NT2/D1 (cell line): Measurements from ENCODE around the gene TMEM151A.

Experiments used
- DNase-seq: peaks from one replicate; pipeline ENCODE4 v3.0.0-alpha.2; 2011; ENCODE audit warnings: low read depth, low spot score
- H3K27me3 ChIP-seq: 2 replicates; pipeline ENCODE4 v1.6.0; 2011; ENCODE audit warnings: mild to moderate bottlenecking; ENCODE audit not compliant: insufficient read length, insufficient read depth
- H3K36me3 ChIP-seq: 2 replicates; pipeline ENCODE4 v1.6.1; 2011; ENCODE audit warnings: mild to moderate bottlenecking, low read length, mixed read lengths; ENCODE audit not compliant: insufficient read depth, insufficient read length
- H3K4me1 ChIP-seq: 2 replicates; pipeline ENCODE4 v1.5.1; 2011; ENCODE audit not compliant: insufficient read depth, insufficient read length
- H3K4me3 ChIP-seq: 2 replicates; pipeline ENCODE4 v1.5.1; 2011; ENCODE audit warnings: low read depth; ENCODE audit not compliant: insufficient read length
- H3K9ac ChIP-seq: 2 replicates; pipeline ENCODE4 v1.6.0; 2011; ENCODE audit warnings: low read depth; ENCODE audit not compliant: insufficient read length
- H3K9me3 ChIP-seq: 2 replicates; pipeline ENCODE4 v1.5.1; 2011; ENCODE audit warnings: mild to moderate bottlenecking, low read length; ENCODE audit not compliant: insufficient read depth
- SUZ12 ChIP-seq: IDR thresholded peaks from 2 replicates; pipeline ENCODE4 v1.6.1; 2011; ENCODE audit not compliant: insufficient read length, insufficient read depth; ENCODE audit errors: extremely low read depth
- YY1 ChIP-seq: IDR thresholded peaks from 2 replicates; pipeline ENCODE4 v1.6.1; 2011; ENCODE audit not compliant: insufficient read length, insufficient read depth
- ZNF274 ChIP-seq: IDR thresholded peaks from 2 replicates; pipeline ENCODE4 v1.6.1; 2011; ENCODE audit warnings: mild to moderate bottlenecking, low read depth, low read length

Gene TMEM151A

GRCh38 chr11:66267379-66268243 lies 24.1 kb upstream of the TMEM151A start:
- Histone ChIP-seq H3K4me3 (peak overlapping the region; percentile 60), H3K9me3 (no peaks in the 10 kb centered on the region), H3K4me1 (peaks cover 13% of the 10 kb centered on the region), H3K36me3 (peaks cover 69% of the 10 kb centered on the region), H3K27me3 (no peaks in the 10 kb centered on the region), H3K9ac (peak overlapping the region; percentile 61)
- DNase-seq = peak; percentile 61
- TF ChIP-seq SUZ12 = no peak
- no peak for TF ChIP-seq ZNF274
- TF ChIP-seq YY1 = no peak

GRCh38 chr11:66268244-66268951 lies 23.3 kb upstream of the TMEM151A start, which contains the start of gene RAB1B:
Gene RAB1B, plus strand, starts transcription at chr11:66268639. Its CDS starts 41 bp downstream, at chr11:66268680.
- Histone ChIP-seq H3K9me3 (no peaks in the 10 kb centered on the region), H3K4me3 (peak within 1 kb of the TSS; percentile 84), H3K9ac (peak within 1 kb of the TSS; percentile 89), H3K4me1 (peaks cover 13% of the 10 kb centered on the region), H3K27me3 (no peaks in the 10 kb centered on the region), H3K36me3 (peaks cover 69% of the 10 kb centered on the region)
- peak; percentile 100 for DNase-seq
- TF ChIP-seq ZNF274 (no peak), YY1 (peak; percentile 74)

GRCh38 chr11:66268952-66269905 lies 22.5 kb upstream of the TMEM151A start:
- peaks cover 13% of the 10 kb centered on the region for H3K4me1 ChIP-seq
- H3K4me3 ChIP-seq = peak overlapping the region; percentile 84
- peak overlapping the region; percentile 89 for H3K9ac ChIP-seq
- no peaks in the 10 kb centered on the region for H3K9me3 ChIP-seq
- H3K27me3 ChIP-seq = no peaks in the 10 kb centered on the region
- TF ChIP-seq YY1 = no peak
- TF ChIP-seq ZNF274 = no peak
- no peak for TF ChIP-seq SUZ12
- DNase-seq = no peak
- H3K36me3 ChIP-seq = peaks cover 69% of the 10 kb centered on the region

- Histone ChIP-seq H3K27me3 (no peaks in the 10 kb centered on the region), H3K4me1 (peaks cover 6% of the 10 kb centered on the region), H3K9ac (no peak overlapping the region), H3K9me3 (no peaks in the 10 kb centered on the region), H3K36me3 (peaks cover 65% of the 10 kb centered on the region), H3K4me3 (no peak overlapping the region)
- no peak for DNase-seq
- no peak for TF ChIP-seq ZNF274
- TF ChIP-seq SUZ12 = no peak
- TF ChIP-seq YY1 = no peak
These were observed 19.9 kb upstream of the TMEM151A start for GRCh38 chr11:66271816-66272215.

GRCh38 chr11:66272596-66272995 lies 19.1 kb upstream of the TMEM151A start:
- H3K4me3 ChIP-seq = no peak overlapping the region

GRCh38 chr11:66274219-66274618 lies 17.5 kb upstream of the TMEM151A start:
- Histone ChIP-seq H3K9me3 (no peaks in the 10 kb centered on the region), H3K36me3 (peaks cover 63% of the 10 kb centered on the region), H3K4me3 (no peak overlapping the region), H3K4me1 (peaks cover 8% of the 10 kb centered on the region), H3K9ac (no peak overlapping the region), H3K27me3 (no peaks in the 10 kb centered on the region)
- no peak for DNase-seq
- TF ChIP-seq ZNF274 = no peak
- no peak for TF ChIP-seq SUZ12
- no peak for TF ChIP-seq YY1

More at GRCh38 chr11:66272596-66272995, 19.1 kb upstream of the TMEM151A start:
- Histone ChIP-seq H3K36me3 (peaks cover 63% of the 10 kb centered on the region), H3K4me1 (peaks cover 5% of the 10 kb centered on the region), H3K9ac (no peak overlapping the region), H3K9me3 (no peaks in the 10 kb centered on the region), H3K27me3 (no peaks in the 10 kb centered on the region)
- TF ChIP-seq ZNF274 (no peak), SUZ12 (no peak), YY1 (no peak)
- DNase-seq = no peak
